T-helper 1 cell treated with Interleukin-12 subunit alpha and Interleukin-12 subunit beta and Interleukin-4 antibody, amounts not matched to agents 30 ng/mL and 1 ng/mL, for 36 hours (primary cell): ENCODE data around the gene PTCHD1. TPM values are rescaled to one million over a fixed set of nuclear protein-coding genes. Genes with fewer than 3 reads are reported as not detected.

Experiments used
- intact Hi-C: fragments of 100-400 bp; cut with micrococcal nuclease; formaldehyde crosslinking; loops from one replicate; pipeline ENCODE4 v1.15.1; 2024
- total RNA-seq: library from RNA; stranded (reverse); gene quantifications from 2 replicates; pipeline ENCODE4 v1.2.3, GENCODE V29; 2022

Gene PTCHD1
- total RNA-seq, 1 donor from 2014 or later = not detected

DNA sequence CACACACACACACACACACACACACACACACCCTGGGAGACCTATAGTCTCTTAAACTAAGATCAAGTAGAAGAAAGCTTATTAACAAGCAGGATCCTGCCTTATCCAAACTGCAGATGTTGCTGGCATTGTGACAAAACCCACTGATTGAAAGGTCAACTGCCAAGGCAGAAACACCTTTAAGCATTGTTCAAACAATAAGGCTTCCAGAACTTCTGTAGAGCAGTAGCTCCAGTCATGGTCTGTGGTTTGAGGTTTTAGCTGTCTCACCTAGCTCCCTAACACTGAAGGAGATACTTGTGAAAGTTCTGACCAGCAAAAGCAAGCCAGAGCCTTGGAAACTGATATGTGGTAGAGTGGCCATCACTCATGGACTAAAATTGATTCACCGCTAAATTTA, 59.8 kb downstream of the PTCHD1 start:
- intact Hi-C loops = no loop called here

DNA sequence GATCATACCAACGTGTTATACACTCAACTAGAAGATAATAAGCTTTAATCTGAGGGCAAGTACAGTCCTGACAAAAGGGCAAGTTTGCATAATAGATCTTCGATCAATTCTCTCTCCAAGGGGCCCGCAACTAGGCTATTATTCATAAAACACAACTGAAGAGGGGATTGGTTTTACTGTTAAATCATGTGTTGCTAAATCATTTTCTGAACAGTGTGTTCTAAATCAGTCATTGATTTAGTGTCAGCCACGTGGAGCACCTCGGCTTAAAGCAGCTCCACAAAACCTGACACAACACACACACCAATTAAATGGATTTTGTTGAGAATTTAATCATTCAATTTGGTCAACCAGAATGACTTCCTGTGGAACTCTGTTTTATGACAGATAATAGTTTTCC, 61.6 kb downstream of the PTCHD1 start:
- intact Hi-C loops = no loop called here

DNA sequence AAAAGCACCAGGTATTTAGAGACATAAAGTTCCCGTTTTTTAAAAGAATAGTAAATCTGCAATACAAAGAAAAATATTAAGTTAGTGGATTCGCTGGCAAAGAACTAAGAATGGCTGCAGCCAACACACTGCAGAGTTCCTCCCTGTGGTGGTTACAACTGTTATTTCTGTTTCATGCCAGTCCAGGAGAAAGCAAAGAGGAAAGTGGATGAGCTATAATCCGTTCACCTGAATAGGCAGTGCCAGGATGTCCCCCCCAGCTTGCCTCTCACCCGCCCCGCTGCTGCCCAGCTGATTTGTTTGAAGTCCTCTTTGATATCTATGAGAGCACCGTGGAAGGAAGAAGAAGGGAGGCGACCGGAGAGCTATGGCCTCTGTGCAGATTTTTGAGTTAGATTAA, 63.9 kb downstream of the PTCHD1 start:
- intact Hi-C loops = no loop called here

DNA sequence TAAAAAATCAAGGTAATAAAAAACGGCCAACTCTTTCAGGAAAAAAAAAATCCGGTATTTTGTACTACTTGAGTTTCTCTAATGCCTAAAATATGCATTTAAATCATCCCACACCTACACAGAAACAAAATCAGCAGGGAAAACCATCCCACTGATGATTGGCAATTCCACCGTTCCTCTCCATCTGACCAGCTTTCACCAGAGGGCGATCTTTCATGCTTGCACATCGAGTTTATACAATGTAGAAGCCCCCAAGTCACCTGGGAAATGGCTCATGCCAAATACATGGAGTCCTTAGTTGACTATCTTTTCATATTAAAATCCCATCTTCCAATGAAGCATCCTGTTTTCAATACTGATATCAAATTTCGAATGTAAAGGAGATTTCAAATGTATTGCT, 69.2 kb downstream of the PTCHD1 start:
- intact Hi-C loops = no loop called here

DNA sequence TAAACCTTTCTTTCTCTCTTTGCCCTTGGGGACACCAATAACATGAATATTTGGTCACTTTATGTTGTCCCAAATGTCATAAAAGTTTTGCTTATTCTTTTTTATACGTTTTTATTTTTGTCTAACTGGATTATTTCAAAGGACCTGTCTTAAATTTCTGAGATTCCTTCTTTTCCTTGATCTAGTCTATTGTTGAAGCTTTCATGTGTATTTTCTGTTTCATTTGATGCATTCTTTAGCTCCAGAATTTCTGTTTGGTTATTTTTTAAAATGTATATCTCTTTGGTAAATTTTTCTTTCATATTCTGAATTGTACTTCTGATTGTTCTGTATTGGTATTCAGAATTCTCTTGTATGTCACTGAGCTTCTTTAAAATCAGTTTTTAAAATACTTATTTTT, 88.3 kb downstream of the PTCHD1 start:
- intact Hi-C loops = no loop called here

DNA sequence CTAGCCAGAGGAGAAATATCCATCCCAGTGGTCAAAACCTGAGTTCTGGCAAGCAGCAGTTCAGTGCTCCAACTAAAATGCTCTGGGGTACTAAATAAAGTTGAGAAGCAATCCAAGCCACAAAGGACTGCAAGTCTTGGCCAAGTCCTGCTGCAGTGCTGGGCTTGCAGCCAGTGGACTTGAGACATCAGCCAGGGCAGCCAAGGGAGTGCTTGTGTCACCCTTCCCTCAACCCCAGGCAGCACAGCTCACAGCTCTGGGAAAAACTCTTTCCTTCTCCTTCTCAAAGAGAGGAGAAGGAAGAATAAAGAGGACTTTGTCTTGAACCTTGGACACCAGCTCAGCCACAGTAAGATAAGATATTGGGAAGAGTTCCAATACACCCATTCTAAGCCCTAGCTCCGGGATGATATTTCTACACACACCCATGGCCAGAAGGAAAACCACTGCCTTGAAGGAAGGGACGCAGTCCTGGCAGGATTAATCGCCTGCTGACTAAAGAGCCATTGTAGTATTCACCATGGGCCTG, 99.8 kb downstream of the PTCHD1 start:
- intact Hi-C loops = no loop called here

DNA sequence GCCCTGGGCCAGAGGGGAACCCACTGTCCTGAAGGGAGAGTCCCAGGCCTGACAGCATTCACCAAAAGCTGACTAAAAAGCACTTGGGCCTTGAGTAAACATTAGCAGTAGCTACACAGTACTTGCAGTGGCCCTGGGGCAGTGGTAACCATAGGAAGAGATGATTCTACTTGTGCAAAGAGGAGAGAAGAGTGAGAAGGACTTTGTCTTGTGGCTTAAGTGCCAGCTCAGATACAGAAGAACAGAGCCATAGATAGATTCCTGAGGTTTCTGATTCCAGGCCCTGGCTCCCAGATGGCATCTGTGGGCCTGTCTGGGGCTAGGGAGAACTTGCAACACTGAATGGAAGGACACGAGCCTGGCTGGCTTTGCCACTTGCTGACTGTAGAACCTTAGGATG, 100.5 kb downstream of the PTCHD1 start:
- intact Hi-C loops = no loop called here

DNA sequence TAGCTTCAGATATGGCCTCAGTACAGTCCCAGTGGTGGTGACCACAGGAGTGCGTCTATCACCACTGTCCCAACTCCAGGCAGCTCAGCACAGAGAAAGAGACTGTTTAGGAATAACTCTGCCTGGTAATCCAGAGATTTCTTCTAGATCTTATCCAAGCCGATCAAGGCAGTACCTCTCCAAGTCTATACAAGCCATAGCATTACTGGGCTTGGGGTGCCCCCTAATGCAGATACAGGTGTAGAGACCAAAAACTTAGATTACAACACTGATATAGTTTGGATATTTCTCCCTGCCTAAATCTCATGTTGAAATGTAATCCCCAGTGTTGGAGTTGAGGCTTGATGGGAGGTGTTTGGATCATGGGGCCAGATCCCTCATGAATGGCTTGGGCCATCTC, 100.9 kb downstream of the PTCHD1 start:
- intact Hi-C loops = no loop called here

DNA sequence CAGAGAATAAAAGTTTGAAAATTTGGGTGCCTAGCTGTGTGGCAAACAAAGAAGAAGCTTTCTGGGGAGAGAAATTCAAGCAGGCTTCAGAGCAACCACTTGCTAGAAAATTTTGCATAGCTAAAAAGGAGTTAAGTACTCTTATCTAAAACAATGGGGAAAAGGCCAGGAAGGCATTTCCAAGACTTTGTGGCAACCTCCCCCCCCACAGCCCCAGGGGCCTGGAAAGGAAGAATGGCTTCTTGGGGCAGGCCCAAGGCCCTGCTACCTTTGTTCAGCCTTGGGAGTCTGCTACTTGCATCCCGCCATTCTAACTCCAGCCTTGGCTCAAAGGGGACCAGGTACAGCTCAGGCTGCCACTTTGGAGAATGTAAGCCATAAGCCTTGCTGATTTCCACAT, 102.2 kb downstream of the PTCHD1 start:
- intact Hi-C loops = no loop called here

DNA sequence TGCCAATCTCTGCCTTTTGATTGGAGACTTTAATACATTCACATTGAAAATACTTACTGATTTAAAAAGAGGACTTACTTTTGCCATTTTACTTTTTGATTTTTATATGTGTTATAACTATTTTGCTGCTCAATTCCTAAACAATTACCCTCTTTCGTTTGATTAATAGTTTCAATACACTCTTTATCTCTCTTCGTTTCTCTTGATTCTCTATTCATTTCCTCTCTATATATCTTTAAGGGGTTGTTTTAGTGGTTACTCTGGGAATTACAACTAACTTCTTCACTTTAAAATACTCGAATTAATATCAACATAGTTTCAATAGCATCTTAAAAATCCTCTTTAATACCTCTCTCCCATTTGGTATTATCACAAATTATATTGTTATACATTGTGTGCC, 116.6 kb downstream of the PTCHD1 start:
- intact Hi-C loops = no loop called here
